Activated CD8-positive, alpha-beta memory T cell treated with anti-CD3 and anti-CD28 coated beads, Interleukin-2, amount 10 ng/mL, durations not matched to agents 7 days and 5 days (primary cell): ENCODE measurements around the gene CIROP. TPM values are rescaled to one million over a fixed set of nuclear protein-coding genes. Genes with fewer than 3 reads are reported as not detected.
A peak's percentile ranks its signal among the peaks of the same experiment; 100 is the strongest.

Experiments used
- ATAC-seq: fragments of 150-1000 bp; cut with Tn5 transposase; one replicate; pipeline ENCODE4 v1.10.0; 2021; ENCODE audit warnings: moderate library complexity
- CTCF ChIA-PET: fragments of 350-600 bp; sonication (Branson Sonifier 250); formaldehyde crosslinking; loops from one replicate; lab custom pipeline; 2021; ENCODE audit warnings: antibody characterized with exemption; lab: Charles Lee
- DNase-seq: peaks from one replicate; pipeline ENCODE4 v3.0.0-alpha.2; 2020
- H3K27ac Mint-ChIP-seq: one replicate; pipeline ENCODE4 v1.8.0; 2021; ENCODE audit warnings: mild to moderate bottlenecking, mixed read lengths
- H3K27me3 Mint-ChIP-seq: one replicate; pipeline ENCODE4 v1.8.0; 2021; ENCODE audit warnings: mixed read lengths
- H3K36me3 Mint-ChIP-seq: one replicate; pipeline ENCODE4 v1.8.0; 2021; ENCODE audit warnings: mild to moderate bottlenecking, mixed read lengths
- H3K4me1 Mint-ChIP-seq: one replicate; pipeline ENCODE4 v1.8.0; 2021; ENCODE audit warnings: mixed read lengths
- H3K4me3 Mint-ChIP-seq: one replicate; pipeline ENCODE4 v1.8.0; 2021; ENCODE audit warnings: mild to moderate bottlenecking, moderate library complexity, mixed read lengths
- H3K9me3 Mint-ChIP-seq: one replicate; pipeline ENCODE4 v1.8.0; 2022; ENCODE audit warnings: low read depth, mixed read lengths
- total RNA-seq, 2 experiments: library from RNA; stranded (reverse); gene quantifications; one replicate each; pipeline ENCODE4 v1.2.3, GENCODE V29; 2021

Gene CIROP
- total RNA-seq, 2 experiments from 2014 or later, result not detected

DNA sequence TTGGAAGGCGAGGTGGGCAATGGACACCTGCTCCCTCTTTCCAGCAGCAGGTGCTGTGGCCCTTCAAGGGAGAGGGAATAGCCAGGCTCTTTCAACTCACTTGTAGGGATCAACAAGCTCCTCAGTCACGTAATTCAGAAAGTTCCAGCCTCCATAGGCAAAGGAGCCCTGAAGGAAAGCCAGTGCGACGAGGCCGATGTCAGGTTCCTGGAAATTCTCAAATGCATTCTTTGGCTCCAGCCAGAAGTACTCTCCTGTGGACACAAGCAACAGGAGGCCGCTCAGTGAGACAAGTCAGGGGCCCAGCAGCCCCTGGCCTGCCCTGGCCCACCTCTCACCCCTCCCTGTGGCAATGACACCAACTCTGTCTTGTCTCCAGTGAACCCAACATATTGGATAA is 35.6 kb upstream of the CIROP start:
- DNase-seq (no peak), ATAC-seq (no peak)
- H3K9me3 Mint-ChIP-seq, result no peaks in the 10 kb centered on the region
- no peaks in the 10 kb centered on the region for H3K36me3 Mint-ChIP-seq
- no peak overlapping the region for H3K27ac Mint-ChIP-seq
- H3K4me1 Mint-ChIP-seq, result peaks cover 2% of the 10 kb centered on the region
- H3K4me3 Mint-ChIP-seq, result no peak overlapping the region
- CTCF ChIA-PET, result interaction anchor here (1.6 kb wide), 1 partner anchor 20 kb away, joined by 5 read pairs; no protein-coding TSS in a partner anchor
- peaks cover 2% of the 10 kb centered on the region for H3K27me3 Mint-ChIP-seq

DNA sequence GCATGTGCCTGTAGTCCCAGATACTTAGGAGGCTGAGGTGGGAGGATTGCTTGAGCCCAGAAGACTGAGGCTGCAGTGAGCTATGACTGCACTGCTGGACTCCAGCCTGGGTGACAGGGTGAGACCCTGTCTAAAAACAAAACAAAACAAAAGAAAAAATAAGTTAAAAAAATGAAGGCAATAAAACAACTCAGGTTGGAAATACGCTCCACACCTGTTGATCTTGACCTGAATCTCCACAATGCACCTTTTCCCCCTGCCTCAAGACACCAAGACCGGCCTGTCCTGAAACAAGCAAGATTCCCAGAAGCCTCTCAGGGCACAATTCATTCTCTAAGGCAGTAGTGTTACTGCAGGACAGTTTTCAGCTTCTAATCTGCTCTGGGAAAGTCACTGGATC is 35.1 kb upstream of the CIROP start:
- Mint-ChIP-seq H3K27me3 (peaks cover 2% of the 10 kb centered on the region), H3K27ac (no peak overlapping the region)

DNA sequence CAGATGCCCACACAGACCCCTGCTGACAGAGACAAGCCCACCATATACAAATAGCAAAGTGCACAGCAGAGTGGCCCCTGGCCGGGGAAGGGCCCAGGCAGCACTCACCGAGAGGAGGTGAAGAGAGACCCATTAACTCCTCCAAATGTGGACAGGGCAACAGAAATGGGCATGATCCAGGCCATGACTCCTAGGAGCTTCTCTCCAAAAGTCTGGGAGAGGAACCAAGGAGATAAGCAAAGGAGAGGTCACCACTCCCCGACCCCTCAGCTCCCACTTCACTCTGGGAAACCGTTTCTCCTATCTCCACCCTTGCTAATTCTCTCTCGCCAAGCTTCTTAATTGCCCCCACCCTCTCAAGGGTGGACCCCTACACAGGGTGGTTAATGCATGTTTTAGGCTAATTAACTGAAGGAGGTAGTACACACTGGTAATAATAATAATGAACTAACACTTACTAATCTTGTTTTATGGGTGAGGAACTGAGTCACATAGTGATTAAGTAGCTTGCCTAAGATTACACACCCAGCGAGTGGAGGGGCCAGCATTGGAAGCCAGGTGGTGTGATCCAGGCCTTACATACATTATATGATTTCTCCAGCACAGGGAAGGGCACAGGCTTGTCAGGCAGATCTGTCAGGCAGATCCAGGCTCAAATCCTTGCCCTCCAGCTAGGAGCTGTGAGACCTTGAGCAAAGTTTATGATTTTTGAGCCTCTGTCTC is 33.2 kb upstream of the CIROP start:
- Mint-ChIP-seq H3K9me3 (no peaks in the 10 kb centered on the region), H3K27me3 (peaks cover 2% of the 10 kb centered on the region), H3K4me1 (peaks cover 2% of the 10 kb centered on the region), H3K27ac (no peak overlapping the region), H3K4me3 (no peak overlapping the region), H3K36me3 (no peaks in the 10 kb centered on the region)
- DNase-seq, result no peak
- CTCF ChIA-PET, result interaction anchor here (3.2 kb wide), 1 partner anchor 17 kb away, joined by 13 read pairs; no protein-coding TSS in a partner anchor
- no peak for ATAC-seq

More for the DNA sequence above, 35.1 kb upstream of the CIROP start:
- no peak for DNase-seq
- peaks cover 2% of the 10 kb centered on the region for H3K4me1 Mint-ChIP-seq
- H3K9me3 Mint-ChIP-seq, result no peaks in the 10 kb centered on the region
- CTCF ChIA-PET, result interaction anchor here (1.6 kb wide), 1 partner anchor 19 kb away, joined by 5 read pairs; no protein-coding TSS in a partner anchor
- no peak overlapping the region for H3K4me3 Mint-ChIP-seq
- ATAC-seq, result no peak
- no peaks in the 10 kb centered on the region for H3K36me3 Mint-ChIP-seq

DNA sequence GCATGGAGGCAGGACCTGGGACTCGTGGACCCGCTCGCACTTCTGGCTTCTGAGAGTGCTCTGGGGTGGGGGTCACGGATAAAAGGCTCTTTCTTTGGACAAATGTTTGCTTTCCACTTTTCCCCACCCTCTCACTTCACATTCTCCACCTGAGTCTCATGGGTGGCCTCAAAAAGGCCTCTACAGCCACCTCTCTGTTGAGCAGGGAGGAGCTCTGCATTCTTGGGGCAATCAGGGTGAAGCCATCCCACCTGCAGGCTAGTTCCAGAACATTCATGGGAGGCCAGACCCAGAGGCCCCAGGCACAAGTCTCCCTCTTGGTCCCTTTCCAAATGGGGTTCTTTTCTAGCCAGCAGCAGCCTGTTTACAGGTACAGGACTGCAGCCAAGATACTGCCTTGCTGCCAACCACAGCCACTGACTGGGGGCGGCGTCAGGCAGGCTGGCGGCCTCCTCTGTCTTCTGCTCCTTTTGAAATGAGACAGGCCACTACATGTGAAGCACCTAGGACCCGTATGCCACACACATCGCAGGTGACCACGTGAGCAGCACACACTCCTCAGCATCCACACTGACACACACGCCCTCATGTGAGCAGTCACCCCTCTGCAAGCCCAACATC is 32.5 kb upstream of the CIROP start:
- Mint-ChIP-seq H3K27me3 (peaks cover 2% of the 10 kb centered on the region), H3K9me3 (no peaks in the 10 kb centered on the region), H3K4me1 (peaks cover 2% of the 10 kb centered on the region), H3K36me3 (no peaks in the 10 kb centered on the region), H3K4me3 (no peak overlapping the region), H3K27ac (no peak overlapping the region)
- no peak for ATAC-seq
- CTCF ChIA-PET, result interaction anchor here (3.2 kb wide), 1 partner anchor 16 kb away, joined by 13 read pairs; no protein-coding TSS in a partner anchor
- DNase-seq, result no peak

DNA sequence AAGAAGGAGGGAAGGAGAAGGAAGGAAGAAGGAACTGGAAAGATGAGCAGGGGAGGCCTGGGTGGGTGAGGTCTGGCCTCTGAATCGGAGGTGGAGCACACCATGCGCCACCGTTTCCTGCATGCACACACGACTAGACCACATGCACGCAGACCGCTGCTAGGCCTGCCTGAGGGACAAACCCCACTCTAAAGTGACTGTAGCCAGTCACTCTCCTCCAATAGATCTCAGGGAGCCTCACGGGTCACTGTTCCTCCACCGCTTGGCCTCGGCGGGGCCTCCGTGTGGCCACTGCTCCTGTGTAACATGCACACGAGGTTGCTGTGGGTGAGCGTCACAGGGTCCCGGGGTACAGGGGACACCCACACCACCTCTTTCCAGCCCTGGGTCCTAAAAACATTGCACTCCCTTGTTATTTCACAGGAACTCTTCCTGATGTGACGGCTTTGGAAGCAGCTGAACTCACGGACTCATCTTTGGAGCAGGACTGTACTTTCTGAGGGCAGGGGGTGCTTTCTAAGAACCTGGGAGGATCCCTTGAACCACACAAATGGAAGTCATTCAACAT is 31.9 kb upstream of the CIROP start:
- no peak overlapping the region for H3K4me3 Mint-ChIP-seq
- H3K27me3 Mint-ChIP-seq, result peaks cover under 1% of the 10 kb centered on the region
- no peaks in the 10 kb centered on the region for H3K36me3 Mint-ChIP-seq
- no peak overlapping the region for H3K27ac Mint-ChIP-seq
- H3K4me1 Mint-ChIP-seq, result peaks cover 2% of the 10 kb centered on the region
- no peak for ATAC-seq
- no peaks in the 10 kb centered on the region for H3K9me3 Mint-ChIP-seq
- DNase-seq, result no peak
- CTCF ChIA-PET, result interaction anchor here (3.2 kb wide), 1 partner anchor 16 kb away, joined by 13 read pairs; no protein-coding TSS in a partner anchor

DNA sequence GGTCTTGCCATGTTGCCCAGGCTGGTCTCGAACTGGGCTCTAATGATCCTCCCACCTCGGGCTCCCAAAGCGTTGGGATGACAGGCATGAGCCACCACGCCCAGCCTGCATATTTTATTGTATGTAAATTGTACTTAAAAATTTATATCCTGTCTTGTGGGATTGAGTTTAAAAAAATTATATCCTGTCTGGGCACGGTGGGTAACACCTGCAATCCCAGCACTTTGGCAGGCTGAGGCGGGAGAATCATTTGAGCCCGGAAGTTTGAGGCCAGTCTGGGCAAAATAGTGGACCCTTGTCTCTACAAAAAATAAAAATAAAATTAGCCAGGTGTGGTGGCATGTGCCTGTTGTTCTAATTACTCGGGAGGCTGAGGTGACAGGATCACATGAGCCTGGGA is 28.2 kb upstream of the CIROP start:
- Mint-ChIP-seq H3K36me3 (no peaks in the 10 kb centered on the region), H3K4me3 (no peak overlapping the region), H3K27ac (no peak overlapping the region), H3K4me1 (peaks cover 8% of the 10 kb centered on the region), H3K27me3 (peaks cover 7% of the 10 kb centered on the region), H3K9me3 (no peaks in the 10 kb centered on the region)
- DNase-seq (no peak), ATAC-seq (no peak)
- CTCF ChIA-PET, result interaction anchor here (0.7 to 5.2 kb wide), 2 partner anchors 12 to 176 kb away, joined by 3 to 36 read pairs; no protein-coding TSS in a partner anchor

DNA sequence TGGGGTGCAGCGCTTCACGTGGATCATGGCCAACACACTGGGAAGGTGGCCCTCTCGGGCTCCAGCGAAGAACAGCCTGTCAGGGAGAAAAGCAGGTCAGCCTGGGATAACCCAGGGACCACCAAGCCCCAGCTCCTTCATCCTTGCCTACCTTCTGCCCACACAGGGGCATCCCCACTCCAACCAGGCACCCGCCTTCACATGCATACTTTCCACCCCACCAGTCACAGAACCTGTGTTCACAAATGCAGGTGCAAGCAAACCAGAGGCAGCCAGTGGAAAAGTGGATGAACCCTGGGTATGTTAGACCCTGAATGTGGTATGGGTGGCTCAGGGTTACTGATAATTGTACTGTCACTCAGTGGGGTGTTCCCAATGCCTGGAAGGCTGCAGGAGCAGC is 26.7 kb upstream of the CIROP start:
- Mint-ChIP-seq H3K4me3 (no peak overlapping the region), H3K27ac (no peak overlapping the region), H3K27me3 (peaks cover 7% of the 10 kb centered on the region), H3K9me3 (no peaks in the 10 kb centered on the region), H3K4me1 (peaks cover 9% of the 10 kb centered on the region), H3K36me3 (no peaks in the 10 kb centered on the region)
- DNase-seq, result no peak
- CTCF ChIA-PET, result interaction anchor here (1.3 to 5.2 kb wide), 2 partner anchors 11 to 53 kb away, joined by 3 to 36 read pairs; no protein-coding TSS in a partner anchor
- no peak for ATAC-seq

DNA sequence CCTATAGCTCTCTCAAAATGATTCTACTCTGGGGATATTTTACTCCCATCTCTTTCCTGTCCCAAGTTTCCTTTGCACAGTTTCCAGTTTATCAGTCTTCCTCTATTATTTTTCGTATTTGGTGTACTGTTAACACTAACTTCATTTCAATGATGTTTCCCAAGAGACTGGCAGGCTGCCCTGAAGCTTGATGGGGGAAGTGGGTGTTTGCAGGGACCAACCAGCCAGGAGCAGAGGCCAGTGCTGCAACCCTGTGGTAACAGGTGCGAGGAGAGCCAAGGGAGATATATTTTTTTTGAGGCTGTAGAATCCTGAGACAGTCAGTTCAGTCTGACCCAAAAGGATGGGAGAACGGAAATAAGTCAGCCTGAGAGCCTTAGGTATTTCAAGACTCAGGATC is 26.1 kb upstream of the CIROP start:
- CTCF ChIA-PET, result interaction anchor here (0.9 to 5.2 kb wide), 4 partner anchors 10 to 62 kb away, joined by 3 to 36 read pairs (median 4); no protein-coding TSS in a partner anchor
- H3K4me1 Mint-ChIP-seq, result peaks cover 9% of the 10 kb centered on the region
- H3K27ac Mint-ChIP-seq, result no peak overlapping the region
- DNase-seq, result no peak
- no peak for ATAC-seq
- H3K27me3 Mint-ChIP-seq, result peaks cover 7% of the 10 kb centered on the region
- no peaks in the 10 kb centered on the region for H3K36me3 Mint-ChIP-seq
- no peaks in the 10 kb centered on the region for H3K9me3 Mint-ChIP-seq
- no peak overlapping the region for H3K4me3 Mint-ChIP-seq

DNA sequence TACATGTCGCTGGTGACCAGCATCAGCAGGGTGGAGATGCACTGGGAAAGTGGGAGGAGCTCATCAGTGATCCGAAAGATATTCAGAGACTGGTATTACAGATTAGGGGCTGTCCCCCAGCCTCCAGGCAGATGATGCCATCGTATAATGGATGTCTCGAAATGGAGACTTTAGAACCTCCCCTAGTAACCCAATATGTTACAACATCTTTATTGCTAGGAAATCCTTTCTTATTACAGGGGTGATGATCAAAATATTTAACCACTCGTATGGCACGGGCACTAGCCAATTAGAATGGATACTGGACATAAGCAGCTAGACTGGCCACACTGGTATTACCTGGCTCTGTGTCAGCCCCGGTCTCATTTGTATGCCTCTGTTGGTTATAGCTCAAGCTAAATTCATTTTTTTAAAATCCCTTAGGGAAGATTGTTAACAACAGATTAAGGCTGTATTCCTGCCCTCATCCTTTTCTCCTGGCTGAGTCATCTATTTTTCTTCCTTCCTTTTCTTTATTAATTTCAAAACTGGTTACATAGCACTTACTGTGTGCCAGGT is 25.0 kb upstream of the CIROP start:
- peaks cover 9% of the 10 kb centered on the region for H3K4me1 Mint-ChIP-seq
- H3K4me3 Mint-ChIP-seq, result no peak overlapping the region
- CTCF ChIA-PET, result interaction anchor here (1.1 to 5.2 kb wide), 2 partner anchors 9 to 58 kb away, joined by 4 to 36 read pairs; no protein-coding TSS in a partner anchor

DNA sequence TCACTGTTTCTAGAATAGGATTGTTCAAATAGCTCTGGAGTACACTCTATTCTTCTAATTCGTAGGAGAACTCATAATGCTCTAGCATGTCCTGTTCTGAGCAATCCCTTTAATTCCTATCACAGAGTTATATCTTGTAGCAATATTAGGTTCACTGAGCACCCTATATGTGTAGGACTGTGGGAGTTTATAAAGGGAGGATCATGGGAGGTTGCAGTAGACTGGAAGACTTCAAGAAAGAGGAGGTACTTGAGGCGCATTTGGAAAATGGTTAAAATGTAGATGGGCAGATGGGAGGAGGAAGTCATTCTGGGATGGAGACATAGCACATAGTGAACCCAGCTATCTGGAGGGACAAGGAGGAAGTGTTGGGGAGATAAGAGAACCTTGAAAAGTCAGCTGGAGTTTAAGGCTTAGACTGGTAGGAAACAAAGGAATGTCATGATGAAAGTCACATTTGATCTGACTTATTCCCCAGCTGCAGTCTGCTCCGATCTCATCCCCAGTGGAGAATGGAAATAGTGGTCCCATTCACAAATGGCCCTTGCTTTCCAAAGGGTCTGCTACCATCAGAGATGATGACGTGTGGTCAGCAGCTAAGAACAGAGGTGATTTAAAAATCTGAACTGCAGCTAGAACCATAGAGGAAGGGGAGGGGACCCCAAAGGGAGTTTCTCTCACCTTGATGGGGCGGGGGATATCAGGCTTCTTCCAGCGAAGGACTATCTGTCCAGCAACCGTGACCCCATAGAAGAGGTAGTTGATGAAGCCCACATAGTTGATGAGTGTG is 24.4 kb upstream of the CIROP start:
- Mint-ChIP-seq H3K36me3 (no peaks in the 10 kb centered on the region), H3K27me3 (peaks cover 7% of the 10 kb centered on the region), H3K4me1 (peaks cover 9% of the 10 kb centered on the region), H3K9me3 (no peaks in the 10 kb centered on the region), H3K4me3 (no peak overlapping the region), H3K27ac (no peak overlapping the region)
- CTCF ChIA-PET, result interaction anchor here (0.8 to 5.2 kb wide), 2 partner anchors 9 to 143 kb away, joined by 3 to 36 read pairs; no protein-coding TSS in a partner anchor
- ATAC-seq (no peak), DNase-seq (no peak)

More for the DNA sequence above, 25.0 kb upstream of the CIROP start:
- Mint-ChIP-seq H3K27me3 (peaks cover 7% of the 10 kb centered on the region), H3K27ac (no peak overlapping the region), H3K9me3 (no peaks in the 10 kb centered on the region), H3K36me3 (no peaks in the 10 kb centered on the region)
- ATAC-seq (no peak), DNase-seq (no peak)

DNA sequence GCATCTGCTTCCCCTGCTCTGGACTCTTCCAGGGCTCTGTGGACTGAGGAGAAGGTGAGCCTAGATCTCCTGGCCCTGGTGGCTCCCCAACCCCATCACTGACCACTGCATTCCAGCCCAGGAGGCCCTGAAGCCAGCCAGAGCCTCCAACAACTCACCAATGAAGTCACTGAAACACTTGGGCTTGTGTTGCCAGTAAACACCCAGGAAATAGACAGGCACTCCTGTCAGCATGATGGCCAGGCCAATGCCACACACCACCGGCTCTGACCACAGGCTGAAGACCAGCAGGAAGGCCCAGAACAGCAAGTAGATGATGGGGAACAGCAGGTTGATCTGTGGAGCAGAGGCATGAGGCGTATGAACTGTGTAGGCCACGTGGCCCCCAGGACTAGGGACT is 23.1 kb upstream of the CIROP start:
- no peaks in the 10 kb centered on the region for H3K9me3 Mint-ChIP-seq
- H3K4me1 Mint-ChIP-seq, result peaks cover 9% of the 10 kb centered on the region
- peak overlapping the region; percentile 5 for H3K27ac Mint-ChIP-seq
- H3K4me3 Mint-ChIP-seq, result no peak overlapping the region
- H3K27me3 Mint-ChIP-seq, result peaks cover 7% of the 10 kb centered on the region
- DNase-seq, result no peak
- ATAC-seq, result no peak
- CTCF ChIA-PET, result no interaction called here
- H3K36me3 Mint-ChIP-seq, result no peaks in the 10 kb centered on the region

DNA sequence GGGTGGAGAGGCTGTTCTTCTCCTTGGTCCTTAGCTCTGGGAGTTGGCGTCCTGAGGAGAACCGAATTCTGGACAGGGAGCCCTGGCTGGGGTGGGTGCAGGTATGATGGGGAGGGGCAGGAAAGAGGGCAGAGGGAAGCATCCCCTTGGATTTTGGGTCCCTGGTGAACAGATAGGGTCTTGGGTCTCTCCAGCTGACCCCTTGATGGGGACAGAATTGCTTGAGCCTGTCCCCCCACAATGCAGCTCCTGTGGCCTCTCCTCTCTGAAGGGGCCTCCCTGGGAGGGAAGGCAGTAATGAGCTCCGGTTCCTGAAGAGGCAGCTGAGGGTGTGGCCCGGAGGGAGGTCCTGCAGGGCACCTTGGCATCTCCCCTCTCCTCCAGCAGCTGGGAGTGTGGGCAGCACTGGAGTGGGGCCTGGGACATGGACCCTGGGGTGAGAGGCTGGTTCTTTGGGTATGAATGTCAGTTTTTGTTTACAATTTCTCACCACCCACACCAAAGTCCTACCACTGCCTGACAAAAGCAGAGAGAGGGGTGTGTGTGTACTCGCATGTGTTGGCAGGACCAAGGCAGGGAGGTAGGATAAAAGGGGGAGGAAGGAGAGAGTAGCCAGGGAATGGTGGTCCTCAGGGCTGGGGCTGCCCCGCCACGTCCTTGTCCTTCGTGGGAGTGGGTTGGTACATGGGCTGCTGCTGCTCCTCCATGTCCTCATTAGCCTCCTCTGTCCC is 21.9 kb upstream of the CIROP start:
- no peaks in the 10 kb centered on the region for H3K9me3 Mint-ChIP-seq
- no peak overlapping the region for H3K27ac Mint-ChIP-seq
- no peak for DNase-seq
- H3K4me1 Mint-ChIP-seq, result peaks cover 9% of the 10 kb centered on the region
- no peaks in the 10 kb centered on the region for H3K36me3 Mint-ChIP-seq
- CTCF ChIA-PET, result interaction anchor here (1.0 kb wide), 1 partner anchor 60 kb away, joined by 3 read pairs; no protein-coding TSS in a partner anchor
- H3K4me3 Mint-ChIP-seq, result no peak overlapping the region
- no peak for ATAC-seq
- peaks cover 7% of the 10 kb centered on the region for H3K27me3 Mint-ChIP-seq
